OCI-LY7 (cell line): Measurements from ENCODE around the gene AHNAK2. TPM values are rescaled to one million over a fixed set of nuclear protein-coding genes. Genes with fewer than 3 reads are reported as not detected.
A peak's percentile ranks its signal among the peaks of the same experiment; 100 is the strongest.

Experiments used
- BruUV-seq: library from RNA; stranded (reverse); fragments of 400-500 nt; replicated peaks from 2 replicates; lab custom pipeline; 2021; lab: Mats Ljungman, UMichigan
- CTCF ChIA-PET: fragments of 300-600 bp; sonication (Branson Sonifier 250); formaldehyde crosslinking; loops from one replicate; lab custom pipeline; 2022; ENCODE audit warnings: antibody characterized with exemption; ENCODE audit not compliant: unreplicated experiment; lab: Charles Lee
- POLR2A ChIA-PET: fragments of 300-600 bp; sonication (Branson Sonifier 250); formaldehyde crosslinking; loops from one replicate; lab custom pipeline; 2022; ENCODE audit warnings: antibody characterized with exemption; lab: Charles Lee
- DNase-seq: peaks from one replicate; pipeline ENCODE4 v3.0.0-alpha.2; 2015; ENCODE audit warnings: low spot score
- H2AFZ ChIP-seq: fragments of 200-600 bp; sonication (generic), shearing (Covaris generic); 2 replicates; pipeline ENCODE4 v1.6.1; 2014; ENCODE audit warnings: mild to moderate bottlenecking, antibody characterized with exemption, low read length, moderate library complexity
- H3K27ac ChIP-seq: fragments of 200-600 bp; sonication (generic); 2 replicates; pipeline ENCODE4 v1.5.1; 2014; ENCODE audit warnings: mixed run types, low read depth, mild to moderate bottlenecking, moderate library complexity, low read length, inconsistent platforms; ENCODE audit not compliant: poor library complexity, severe bottlenecking
- H3K36me3 ChIP-seq: fragments of 200-600 bp; sonication (generic); 2 replicates; pipeline ENCODE4 v1.6.1; 2014; ENCODE audit warnings: mild to moderate bottlenecking, antibody characterized with exemption, low read length, moderate library complexity, mixed read lengths; ENCODE audit not compliant: insufficient read depth
- H3K4me1 ChIP-seq: fragments of 200-600 bp; sonication (generic); 2 replicates; pipeline ENCODE4 v1.5.1; 2014; ENCODE audit warnings: mild to moderate bottlenecking, low read length; ENCODE audit not compliant: insufficient read depth, poor library complexity, severe bottlenecking
- H3K4me2 ChIP-seq: fragments of 200-600 bp; sonication (generic); 2 replicates; pipeline ENCODE4 v1.6.1; 2014; ENCODE audit warnings: mild to moderate bottlenecking, low read length
- H3K4me3 ChIP-seq: fragments of 200-600 bp; sonication (generic); 2 replicates; pipeline ENCODE4 v1.5.1; 2014; ENCODE audit warnings: mild to moderate bottlenecking, low read depth, low read length; ENCODE audit not compliant: poor library complexity, severe bottlenecking
- H3K79me2 ChIP-seq: fragments of 200-600 bp; sonication (generic); 2 replicates; pipeline ENCODE4 v1.6.1; 2016; ENCODE audit warnings: low read depth, mild to moderate bottlenecking, low read length, moderate library complexity, mixed read lengths; ENCODE audit not compliant: insufficient read depth
- H3K9me2 ChIP-seq: fragments of 200-600 bp; sonication (generic); 2 replicates; pipeline ENCODE4 v1.6.1; 2016; ENCODE audit warnings: mild to moderate bottlenecking, low read length, mixed read lengths; ENCODE audit not compliant: insufficient read depth
- H3K9me3 ChIP-seq: fragments of 200-600 bp; sonication (generic); 2 replicates; pipeline ENCODE4 v1.6.1; 2014; ENCODE audit warnings: mild to moderate bottlenecking, mixed run types, low read length, mixed read lengths
- H4K20me1 ChIP-seq: fragments of 200-600 bp; sonication (generic); 2 replicates; pipeline ENCODE4 v1.6.1; 2014; ENCODE audit warnings: mild to moderate bottlenecking, antibody characterized with exemption, low read length, moderate library complexity, mixed read lengths; ENCODE audit not compliant: insufficient read depth
- CTCF ChIP-seq: fragments of 200-600 bp; sonication (generic); conservative IDR thresholded peaks from 2 replicates; pipeline ENCODE4 v1.5.1; 2014; ENCODE audit warnings: mild to moderate bottlenecking, antibody characterized with exemption, low read length, moderate library complexity, mixed read lengths
- EZH2phosphoT487 ChIP-seq: fragments of 200-600 bp; sonication (generic); IDR thresholded peaks from 2 replicates; pipeline ENCODE4 v1.6.1; 2018; ENCODE audit warnings: low read depth, borderline replicate concordance, mild to moderate bottlenecking, mixed run types, antibody characterized with exemption, low read length, moderate library complexity, mixed read lengths
- intact Hi-C: fragments of 100-400 bp; cut with micrococcal nuclease; formaldehyde crosslinking; loops from one replicate; pipeline ENCODE4 v1.10.0; 2022; ENCODE audit not compliant: unreplicated experiment
- total RNA-seq, 2 experiments: library from RNA; depleted of rRNA in 1 of 2; stranded (reverse); fragments of >200 nt in 1 of 2; shearing (Covaris generic) in 1 of 2; gene quantifications; 2 replicates each; pipeline ENCODE4 v1.2.3, GENCODE V29; 2014 to 2022

The AHNAK2 gene
- total RNA-seq, 2 experiments from 2014 or later: 0.61 TPM; not detected in 1

- H3K4me2 ChIP-seq: no peak overlapping the region
- no peaks in the 10 kb centered on the region for H3K9me2 ChIP-seq
- 0 out of 2 replicates have a peak, but pooled peaks cover 7% of the 10 kb centered on the region for H3K9me3 ChIP-seq
- H3K4me3 ChIP-seq: no peak overlapping the region
- H3K4me1 ChIP-seq: peaks cover 40% of the 10 kb centered on the region
- H3K27ac ChIP-seq: no peak overlapping the region
- BruUV-seq: no TSS peak
- no peak for DNase-seq
- no peaks in the 10 kb centered on the region for H3K36me3 ChIP-seq
- CTCF ChIA-PET: interaction anchor here (0.5 to 0.6 kb wide), 2 partner anchors 27 to 195 kb away, joined by 3 to 8 read pairs; no protein-coding TSS in a partner anchor
- H2AFZ ChIP-seq: no peak overlapping the region
- H4K20me1 ChIP-seq: 0 out of 2 replicates have a peak, but pooled peaks cover 4% of the 10 kb centered on the region
- H3K79me2 ChIP-seq: no peaks in the 10 kb centered on the region
- POLR2A ChIA-PET: no interaction called here
- intact Hi-C loops: no loop called here
- TF ChIP-seq EZH2phosphoT487: no peak
- no peak for TF ChIP-seq CTCF
These were observed 49.6 kb downstream of the AHNAK2 start for GRCh38 chr14:104928391-104929133.

- Histone ChIP-seq H3K9me3 (0 out of 2 replicates have a peak, but pooled peaks cover 7% of the 10 kb centered on the region), H3K79me2 (no peaks in the 10 kb centered on the region), H3K36me3 (no peaks in the 10 kb centered on the region), H3K27ac (no peak overlapping the region), H3K4me2 (peak overlapping the region; percentile 84), H3K9me2 (no peaks in the 10 kb centered on the region), H2AFZ (no peak overlapping the region), H4K20me1 (0 out of 2 replicates have a peak, but pooled peaks cover 4% of the 10 kb centered on the region), H3K4me1 (peaks cover 42% of the 10 kb centered on the region), H3K4me3 (no peak overlapping the region)
- no TSS peak for BruUV-seq
- peak; percentile 59 for DNase-seq
- ChIA-PET CTCF (interaction anchor here (0.6 kb wide), 1 partner anchor 28 kb away, joined by 3 read pairs; no protein-coding TSS in a partner anchor), POLR2A (no interaction called here)
- no peak for TF ChIP-seq EZH2phosphoT487
- TF ChIP-seq CTCF: peak; percentile 52; the same call in 1 of the 2 replicates
- intact Hi-C loops: loop anchor here (1.0 to 2.0 kb wide), 2 partner anchors 32 to 101 kb away; no protein-coding TSS in a partner anchor
These were observed 50.3 kb downstream of the AHNAK2 start for GRCh38 chr14:104927901-104928300.

- TF ChIP-seq EZH2phosphoT487 (no peak), CTCF (no peak)
- BruUV-seq: no TSS peak
- Histone ChIP-seq H3K79me2 (no peaks in the 10 kb centered on the region), H4K20me1 (0 out of 2 replicates have a peak, but pooled peaks cover 4% of the 10 kb centered on the region), H3K4me2 (peak overlapping the region; percentile 84), H3K9me3 (0 out of 2 replicates have a peak, but pooled peaks cover 7% of the 10 kb centered on the region), H3K36me3 (no peaks in the 10 kb centered on the region), H3K4me1 (peaks cover 45% of the 10 kb centered on the region), H3K4me3 (no peak overlapping the region), H2AFZ (no peak overlapping the region), H3K27ac (no peak overlapping the region), H3K9me2 (no peaks in the 10 kb centered on the region)
- no peak for DNase-seq
- intact Hi-C loops: loop anchor here (1.0 to 2.0 kb wide), 2 partner anchors 31 to 101 kb away; no protein-coding TSS in a partner anchor
- ChIA-PET CTCF (no interaction called here), POLR2A (interaction anchor here (1.0 kb wide), 1 partner anchor 89 kb away, joined by 3 read pairs; no protein-coding TSS in a partner anchor)
These were observed 50.8 kb downstream of the AHNAK2 start for GRCh38 chr14:104927432-104927816.
